ENCODE results near the gene GGNBP2. TPM values are rescaled to one million over a fixed set of nuclear protein-coding genes. Genes with fewer than 3 reads are reported as not detected.

Gene GGNBP2
- total RNA-seq, 1 donor = 61.9 TPM

- H3K36me3 ChIP-seq (ENCODE audit: insufficient read depth, low read length) = no peaks in the 10 kb centered on the region
- H3K79me2 ChIP-seq (ENCODE audit: insufficient read depth, low read length) = no peaks in the 10 kb centered on the region
- no peak overlapping the region for H3K27ac ChIP-seq (ENCODE audit: low read depth, low read length)
- H3K4me1 ChIP-seq (ENCODE audit: insufficient read depth, low read length) = peaks cover 11% of the 10 kb centered on the region
- no peak overlapping the region for H2AFZ ChIP-seq (ENCODE audit: low read length)
- H4K20me1 ChIP-seq (ENCODE audit: insufficient read depth, low read length) = no peaks in the 10 kb centered on the region
- no peak overlapping the region for H3K4me2 ChIP-seq (ENCODE audit: insufficient read depth, low read length)
- peaks cover 4% of the 10 kb centered on the region for H3K27me3 ChIP-seq (ENCODE audit: insufficient read depth, low read length)
- H3K9me3 ChIP-seq (ENCODE audit: low read depth, low read length) = no peaks in the 10 kb centered on the region
- no peak for DNase-seq (ENCODE audit: insufficient read length, low spot score, missing footprints)
- no peak overlapping the region for H3K4me3 ChIP-seq (ENCODE audit: insufficient read depth, low read length)
- no peak for TF ChIP-seq CTCF (IDR thresholded peaks at IDR 0.05; ENCODE audit: extremely low read depth, low read depth, low read length)
Observed at GRCh38 chr17:36613155-36613554, 68.4 kb downstream of the GGNBP2 start.

- Histone ChIP-seq H3K36me3 (ENCODE audit: insufficient read depth, low read length) (no peaks in the 10 kb centered on the region), H2AFZ (ENCODE audit: low read length) (no peak overlapping the region), H3K27ac (ENCODE audit: low read depth, low read length) (no peak overlapping the region), H3K4me2 (ENCODE audit: insufficient read depth, low read length) (no peak overlapping the region), H3K27me3 (ENCODE audit: insufficient read depth, low read length) (peaks cover 4% of the 10 kb centered on the region), H3K4me1 (ENCODE audit: insufficient read depth, low read length) (peaks cover 10% of the 10 kb centered on the region), H4K20me1 (ENCODE audit: insufficient read depth, low read length) (no peaks in the 10 kb centered on the region), H3K79me2 (ENCODE audit: insufficient read depth, low read length) (no peaks in the 10 kb centered on the region), H3K4me3 (ENCODE audit: insufficient read depth, low read length) (no peak overlapping the region), H3K9me3 (ENCODE audit: low read depth, low read length) (no peaks in the 10 kb centered on the region)
- TF ChIP-seq CTCF (IDR thresholded peaks at IDR 0.05; ENCODE audit: extremely low read depth, low read depth, low read length) = no peak
- no peak for DNase-seq (ENCODE audit: insufficient read length, low spot score, missing footprints)
Observed at GRCh38 chr17:36614081-36614480, 69.4 kb downstream of the GGNBP2 start.

GRCh38 chr17:36614933-36615332, 70.2 kb downstream of the GGNBP2 start:
- TF ChIP-seq CTCF (IDR thresholded peaks at IDR 0.05; ENCODE audit: extremely low read depth, low read depth, low read length) = no peak

GRCh38 chr17:36616061-36617029, 71.6 kb downstream of the GGNBP2 start:
- no peaks in the 10 kb centered on the region for H3K9me3 ChIP-seq (ENCODE audit: low read depth, low read length)
- no peak for DNase-seq (ENCODE audit: insufficient read length, low spot score, missing footprints)

More at GRCh38 chr17:36614933-36615332, 70.2 kb downstream of the GGNBP2 start:
- H3K4me2 ChIP-seq (ENCODE audit: insufficient read depth, low read length) = no peak overlapping the region
- H3K27ac ChIP-seq (ENCODE audit: low read depth, low read length) = no peak overlapping the region
- H3K4me1 ChIP-seq (ENCODE audit: insufficient read depth, low read length) = peaks cover 8% of the 10 kb centered on the region
- no peaks in the 10 kb centered on the region for H3K79me2 ChIP-seq (ENCODE audit: insufficient read depth, low read length)
- no peaks in the 10 kb centered on the region for H3K9me3 ChIP-seq (ENCODE audit: low read depth, low read length)
- no peak overlapping the region for H3K4me3 ChIP-seq (ENCODE audit: insufficient read depth, low read length)
- H4K20me1 ChIP-seq (ENCODE audit: insufficient read depth, low read length) = no peaks in the 10 kb centered on the region
- peaks cover 4% of the 10 kb centered on the region for H3K27me3 ChIP-seq (ENCODE audit: insufficient read depth, low read length)
- H3K36me3 ChIP-seq (ENCODE audit: insufficient read depth, low read length) = no peaks in the 10 kb centered on the region
- no peak for DNase-seq (ENCODE audit: insufficient read length, low spot score, missing footprints)
- no peak overlapping the region for H2AFZ ChIP-seq (ENCODE audit: low read length)

More at GRCh38 chr17:36616061-36617029, 71.6 kb downstream of the GGNBP2 start:
- Histone ChIP-seq H3K4me2 (ENCODE audit: insufficient read depth, low read length) (no peak overlapping the region), H3K27me3 (ENCODE audit: insufficient read depth, low read length) (peaks cover 4% of the 10 kb centered on the region), H2AFZ (ENCODE audit: low read length) (no peak overlapping the region), H4K20me1 (ENCODE audit: insufficient read depth, low read length) (no peaks in the 10 kb centered on the region), H3K79me2 (ENCODE audit: insufficient read depth, low read length) (no peaks in the 10 kb centered on the region), H3K4me3 (ENCODE audit: insufficient read depth, low read length) (no peak overlapping the region), H3K4me1 (ENCODE audit: insufficient read depth, low read length) (peaks cover 8% of the 10 kb centered on the region), H3K27ac (ENCODE audit: low read depth, low read length) (no peak overlapping the region), H3K36me3 (ENCODE audit: insufficient read depth, low read length) (no peaks in the 10 kb centered on the region)
- TF ChIP-seq CTCF (IDR thresholded peaks at IDR 0.05; ENCODE audit: extremely low read depth, low read depth, low read length) = no peak
